Amygdala (tissue), 56 donors: ENCODE measurements around the gene HK3.
"Not testable (repeated sequence)": the region's sequence is repeated elsewhere in the genome, so short reads cannot be mapped to it uniquely, and the experiment has no call there.

Experiments
- DNase-seq, 56 donors: peaks; one replicate each; lab custom pipeline; 2025; lab: John Stamatoyannopoulos, UW

Gene HK3

GRCh38 chr5:176873541-176874172 is 25.5 kb downstream of the HK3 start:
- no peak for DNase-seq

- DNase-seq: not testable (repeated sequence)
Observed at GRCh38 chr5:176873011-176873410, 26.1 kb downstream of the HK3 start.

- DNase-seq: not testable (repeated sequence)
Observed at GRCh38 chr5:176872586-176872985, 26.6 kb downstream of the HK3 start.

DNA sequence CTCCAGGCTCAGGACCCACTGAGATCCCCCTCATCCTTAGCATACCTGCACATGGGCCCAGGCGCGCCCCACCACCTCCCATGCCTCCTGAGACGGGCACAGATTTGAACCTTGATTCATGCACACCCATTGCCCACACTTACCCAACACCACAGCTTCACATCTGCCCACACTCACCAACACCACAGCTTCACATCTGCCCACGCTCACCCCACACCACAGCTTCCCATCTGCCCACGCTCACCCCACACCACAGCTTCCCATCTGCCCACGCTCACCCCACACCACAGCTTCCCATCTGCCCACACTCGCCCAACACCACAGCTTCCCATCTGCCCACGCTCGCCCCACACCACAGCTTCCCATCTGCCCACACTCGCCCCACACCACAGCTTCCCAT is 28.5 kb downstream of the HK3 start:
- not testable (repeated sequence) for DNase-seq

DNA sequence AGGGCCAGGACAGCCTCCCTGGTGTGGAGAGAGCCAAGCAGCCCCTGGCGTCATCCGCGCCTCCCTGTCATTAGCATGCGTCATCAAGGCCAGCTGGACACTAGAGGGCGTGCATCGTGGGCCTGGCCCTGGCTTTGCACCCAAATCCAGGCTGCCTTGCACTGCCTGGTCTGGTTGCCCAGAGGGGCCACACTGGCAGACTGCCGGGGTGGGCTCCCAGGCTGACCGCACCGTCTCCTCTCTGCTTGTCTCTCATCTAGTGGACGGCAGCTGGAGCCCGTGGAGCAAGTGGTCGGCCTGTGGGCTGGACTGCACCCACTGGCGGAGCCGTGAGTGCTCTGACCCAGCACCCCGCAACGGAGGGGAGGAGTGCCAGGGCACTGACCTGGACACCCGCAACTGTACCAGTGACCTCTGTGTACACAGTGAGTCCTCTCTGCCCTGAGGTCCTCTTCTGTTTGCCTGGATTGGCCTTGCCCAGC is 29.0 kb downstream of the HK3 start:
- DNase-seq: peak in 12 of 56 donors; percentile 14 to 64 (median 29)

GRCh38 chr5:176869501-176870109 is 29.5 kb downstream of the HK3 start:
- no peak for DNase-seq

GRCh38 chr5:176868731-176869130 is 30.4 kb downstream of the HK3 start:
- DNase-seq: no peak

DNA sequence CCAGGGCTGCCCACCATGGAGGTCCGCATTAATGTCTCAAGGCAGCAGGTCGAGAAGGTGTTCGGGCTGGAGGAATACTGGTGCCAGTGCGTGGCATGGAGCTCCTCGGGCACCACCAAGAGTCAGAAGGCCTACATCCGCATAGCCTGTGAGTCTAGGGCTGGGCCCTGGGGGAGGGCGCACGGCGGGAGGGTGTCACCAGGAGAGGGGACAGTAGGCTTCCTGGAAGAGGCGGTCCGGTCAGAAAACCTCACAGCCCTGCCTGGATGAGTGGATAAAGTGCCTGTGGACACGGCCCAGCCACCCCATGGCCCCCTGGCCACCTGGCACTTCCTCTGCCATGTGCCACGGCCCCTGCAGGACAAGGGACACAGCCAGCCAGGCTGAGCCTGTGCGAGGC is 31.0 kb downstream of the HK3 start:
- DNase-seq: no peak

GRCh38 chr5:176866707-176867310 is 32.3 kb downstream of the HK3 start:
- DNase-seq: no peak

GRCh38 chr5:176865964-176866363 is 33.2 kb downstream of the HK3 start:
- no peak for DNase-seq

DNA sequence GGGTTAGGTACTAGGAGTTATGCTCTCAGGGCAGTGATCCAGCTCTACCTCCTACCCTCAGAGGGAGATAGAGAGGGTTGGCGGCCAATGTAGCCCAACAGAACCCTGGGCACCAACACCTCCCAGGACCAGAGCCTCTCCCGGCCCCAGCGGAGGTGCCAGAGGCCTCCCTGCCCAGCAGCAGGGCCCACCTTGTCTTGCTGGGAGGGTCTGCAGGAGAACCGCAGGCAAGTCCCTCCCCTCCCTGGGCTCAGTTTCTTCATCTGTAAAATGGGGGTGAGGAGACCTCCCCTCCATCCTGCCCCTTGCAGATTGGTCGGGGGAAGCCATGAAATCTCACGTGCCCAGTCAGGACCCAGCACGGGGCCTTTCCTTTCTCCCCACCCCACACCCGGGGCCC is 34.4 kb downstream of the HK3 start:
- DNase-seq: no peak

- no peak for DNase-seq
Observed at GRCh38 chr5:176863765-176864098, 35.4 kb downstream of the HK3 start.

GRCh38 chr5:176863041-176863764 is 35.9 kb downstream of the HK3 start:
- no peak for DNase-seq

DNA sequence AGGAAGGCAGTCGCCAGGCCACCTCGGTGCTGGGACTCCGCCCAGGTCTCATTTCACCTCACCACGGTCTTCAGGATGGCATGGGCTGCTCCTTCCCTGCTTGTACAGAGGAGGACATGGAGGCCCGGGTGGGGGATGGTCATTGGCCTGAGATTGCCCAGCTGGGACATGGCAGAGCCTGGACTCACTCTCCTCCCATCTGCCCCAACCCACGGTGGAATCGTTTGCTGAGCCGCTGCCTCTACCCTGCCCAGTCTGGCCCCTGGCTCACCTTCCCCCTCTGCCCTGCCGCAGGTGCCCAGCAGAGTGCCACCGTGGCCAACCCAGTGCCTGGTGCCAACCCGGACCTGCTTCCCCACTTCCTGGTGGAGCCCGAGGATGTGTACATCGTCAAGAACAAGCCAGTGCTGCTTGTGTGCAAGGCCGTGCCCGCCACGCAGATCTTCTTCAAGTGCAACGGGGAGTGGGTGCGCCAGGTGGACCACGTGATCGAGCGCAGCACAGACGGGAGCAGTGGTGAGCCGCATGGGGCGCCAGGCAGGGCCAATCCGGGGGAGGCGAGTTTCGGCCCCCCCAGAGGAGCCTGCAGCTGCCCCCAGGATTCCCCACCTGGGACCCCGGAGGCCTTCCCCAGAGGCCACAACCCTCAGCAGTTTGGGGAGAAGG is 36.7 kb downstream of the HK3 start:
- DNase-seq: no peak

GRCh38 chr5:176861276-176861675 is 37.9 kb downstream of the HK3 start:
- no peak for DNase-seq

DNA sequence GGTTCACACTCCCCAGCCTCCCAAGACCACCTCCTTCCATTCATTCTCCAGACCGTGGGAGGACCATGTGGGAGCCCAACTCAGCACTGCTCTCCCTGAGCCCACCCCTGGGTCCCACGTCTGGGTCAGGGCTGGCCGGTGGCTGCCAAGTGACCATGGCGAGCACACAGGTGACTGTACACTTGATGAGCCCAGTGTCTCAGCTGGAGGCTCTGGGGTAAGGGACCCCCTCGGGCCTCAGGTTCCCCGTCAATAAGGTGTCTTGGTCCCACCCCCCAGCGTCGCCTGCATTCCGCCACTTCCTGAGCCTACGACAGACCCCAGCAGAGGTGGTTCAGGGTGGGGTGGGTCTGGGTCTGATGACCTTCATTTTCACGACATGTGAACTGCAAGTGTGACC is 38.8 kb downstream of the HK3 start:
- DNase-seq: no peak

GRCh38 chr5:176859916-176860315 is 39.2 kb downstream of the HK3 start:
- DNase-seq: no peak

DNA sequence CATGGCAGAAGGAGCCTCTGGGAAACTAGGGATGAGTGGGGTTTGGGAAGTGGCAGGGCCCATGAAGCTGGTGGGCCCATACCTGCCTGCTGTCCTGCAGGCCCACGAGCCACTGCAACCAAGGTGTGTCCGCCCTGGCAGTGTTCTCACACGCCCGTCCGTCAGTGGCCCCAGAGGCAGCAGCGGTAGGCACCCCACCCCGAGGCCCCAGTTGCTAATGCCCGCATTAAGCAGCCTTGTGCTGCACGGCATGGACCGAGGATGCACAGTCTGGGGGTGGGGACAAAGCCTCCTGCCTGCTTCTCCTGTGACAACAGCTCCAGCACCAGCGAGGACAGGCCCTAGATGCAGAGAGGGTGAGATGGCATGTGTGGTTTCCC is 41.3 kb downstream of the HK3 start:
- DNase-seq: peak in 1 of 56 donors; percentile 10

- peak in 10 of 56 donors; percentile 13 to 58 (median 38) for DNase-seq
Observed at GRCh38 chr5:176857216-176857893, 41.8 kb downstream of the HK3 start.

GRCh38 chr5:176856746-176857145 is 42.4 kb downstream of the HK3 start:
- DNase-seq: no peak
